GM23338 (cell line): ENCODE data around the gene RRP36.

Experiments used
- CREB1 ChIP-seq: fragments of 250-450 bp; sonication (Bioruptor Pico); IDR thresholded peaks from 2 replicates; pipeline ENCODE4 v1.5.0; 2020; ENCODE audit warnings: low read depth, mild to moderate bottlenecking, moderate library complexity
- EZH2 ChIP-seq: fragments of 200-600 bp; sonication (generic); IDR thresholded peaks from one replicate; pipeline ENCODE4 v1.8.0; 2017; ENCODE audit warnings: antibody characterized with exemption, mild to moderate bottlenecking, low read depth; ENCODE audit not compliant: unreplicated experiment
- EZH2phosphoT487 ChIP-seq: fragments of 200-600 bp; sonication (generic); IDR thresholded peaks from one replicate; pipeline ENCODE4 v1.8.1; 2018; ENCODE audit warnings: antibody characterized with exemption; ENCODE audit not compliant: unreplicated experiment
- JUNB ChIP-seq: IDR thresholded peaks from one replicate; pipeline ENCODE4 v1.6.1; 2016; ENCODE audit warnings: antibody characterized with exemption; ENCODE audit not compliant: unreplicated experiment
- NANOG ChIP-seq: IDR thresholded peaks from 2 replicates; pipeline ENCODE4 v1.6.1; 2016; ENCODE audit warnings: antibody characterized with exemption, borderline replicate concordance
- POLR2AphosphoS5 ChIP-seq: IDR thresholded peaks from 2 replicates; pipeline ENCODE4 v1.6.1; 2016; ENCODE audit warnings: antibody characterized with exemption, low read depth
- STAT1 ChIP-seq: IDR thresholded peaks from one replicate; pipeline ENCODE4 v1.6.1; 2016; ENCODE audit warnings: antibody characterized with exemption; ENCODE audit not compliant: unreplicated experiment
- ZNF114 ChIP-seq: fragments of 250-450 bp; sonication (Bioruptor Pico); IDR thresholded peaks from 2 replicates; pipeline ENCODE4 v1.5.0; 2020; ENCODE audit warnings: mild to moderate bottlenecking, moderate library complexity
- ZNF331 ChIP-seq: fragments of 250-450 bp; sonication (Bioruptor Pico); IDR thresholded peaks from 2 replicates; pipeline ENCODE4 v1.5.0; 2020; ENCODE audit warnings: low read depth, mild to moderate bottlenecking, moderate library complexity
- TF ChIP-seq, protein P1 (sequence below), 2 experiments: fragments of 200-600 bp in 1 of 2; sonication (generic) in 1 of 2; conservative IDR thresholded peaks; 2 replicates each; pipeline versions ENCODE4 v1.5.1 to v1.6.1; 2016 to 2017; ENCODE audit warnings: antibody characterized with exemption in 2 of 2, low read depth in 2 of 2, mild to moderate bottlenecking in 2 of 2, moderate library complexity in 1 of 2
- TF ChIP-seq, protein P2 (sequence below): IDR thresholded peaks from one replicate; pipeline ENCODE4 v1.6.1; 2018; ENCODE audit warnings: antibody characterized with exemption; ENCODE audit not compliant: unreplicated experiment
- TF ChIP-seq, protein P3 (sequence below): IDR thresholded peaks from 2 replicates; pipeline ENCODE4 v1.6.1; 2016; ENCODE audit warnings: antibody characterized with exemption
- TF ChIP-seq, protein P4 (sequence below): fragments of 250-450 bp; sonication (Bioruptor Pico); IDR thresholded peaks from 2 replicates; pipeline ENCODE4 v1.5.0; 2020; ENCODE audit warnings: mild to moderate bottlenecking, moderate library complexity

DNA sequence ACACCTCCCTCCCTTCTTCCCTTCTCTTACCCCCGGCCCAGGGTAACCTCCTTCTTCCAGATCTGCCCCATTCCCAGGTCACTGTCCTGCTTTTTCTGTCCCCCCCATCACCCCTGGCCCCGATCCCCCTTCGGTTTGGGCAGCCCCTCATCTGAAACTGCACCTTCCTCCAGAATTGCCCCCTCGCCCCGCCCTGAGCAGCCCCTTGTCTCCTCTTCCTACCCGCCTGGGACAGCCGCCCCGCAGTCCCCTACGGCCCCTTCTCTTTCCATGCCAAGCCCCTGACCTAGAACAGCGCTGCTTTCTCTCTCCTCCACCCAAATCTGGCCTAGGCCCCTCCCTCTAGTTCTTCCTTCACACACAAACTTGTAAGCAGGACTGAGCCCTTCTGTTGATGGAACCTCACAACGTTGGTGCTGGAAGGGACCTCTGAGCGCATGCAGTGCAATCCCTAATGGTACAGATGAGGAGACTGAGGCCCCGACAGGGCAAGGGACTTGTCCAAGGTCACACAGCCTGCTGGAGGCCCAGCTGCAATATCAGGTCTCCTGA lies 36.4 kb upstream of the RRP36 start:
- TF ChIP-seq, protein P1, sequence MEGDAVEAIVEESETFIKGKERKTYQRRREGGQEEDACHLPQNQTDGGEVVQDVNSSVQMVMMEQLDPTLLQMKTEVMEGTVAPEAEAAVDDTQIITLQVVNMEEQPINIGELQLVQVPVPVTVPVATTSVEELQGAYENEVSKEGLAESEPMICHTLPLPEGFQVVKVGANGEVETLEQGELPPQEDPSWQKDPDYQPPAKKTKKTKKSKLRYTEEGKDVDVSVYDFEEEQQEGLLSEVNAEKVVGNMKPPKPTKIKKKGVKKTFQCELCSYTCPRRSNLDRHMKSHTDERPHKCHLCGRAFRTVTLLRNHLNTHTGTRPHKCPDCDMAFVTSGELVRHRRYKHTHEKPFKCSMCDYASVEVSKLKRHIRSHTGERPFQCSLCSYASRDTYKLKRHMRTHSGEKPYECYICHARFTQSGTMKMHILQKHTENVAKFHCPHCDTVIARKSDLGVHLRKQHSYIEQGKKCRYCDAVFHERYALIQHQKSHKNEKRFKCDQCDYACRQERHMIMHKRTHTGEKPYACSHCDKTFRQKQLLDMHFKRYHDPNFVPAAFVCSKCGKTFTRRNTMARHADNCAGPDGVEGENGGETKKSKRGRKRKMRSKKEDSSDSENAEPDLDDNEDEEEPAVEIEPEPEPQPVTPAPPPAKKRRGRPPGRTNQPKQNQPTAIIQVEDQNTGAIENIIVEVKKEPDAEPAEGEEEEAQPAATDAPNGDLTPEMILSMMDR (conservative IDR thresholded peaks at IDR 0.05; ENCODE audit: low read depth in 2 of 2), result no peak
- TF ChIP-seq POLR2AphosphoS5 (no peak), EZH2 (no peak), CREB1 (CRISPR knock-in tag) (no peak), NANOG (no peak), ZNF114 (CRISPR knock-in tag) (no peak), EZH2phosphoT487 (no peak), STAT1 (no peak), JUNB (no peak), ZNF331 (CRISPR knock-in tag) (no peak)
- TF ChIP-seq, protein P2, sequence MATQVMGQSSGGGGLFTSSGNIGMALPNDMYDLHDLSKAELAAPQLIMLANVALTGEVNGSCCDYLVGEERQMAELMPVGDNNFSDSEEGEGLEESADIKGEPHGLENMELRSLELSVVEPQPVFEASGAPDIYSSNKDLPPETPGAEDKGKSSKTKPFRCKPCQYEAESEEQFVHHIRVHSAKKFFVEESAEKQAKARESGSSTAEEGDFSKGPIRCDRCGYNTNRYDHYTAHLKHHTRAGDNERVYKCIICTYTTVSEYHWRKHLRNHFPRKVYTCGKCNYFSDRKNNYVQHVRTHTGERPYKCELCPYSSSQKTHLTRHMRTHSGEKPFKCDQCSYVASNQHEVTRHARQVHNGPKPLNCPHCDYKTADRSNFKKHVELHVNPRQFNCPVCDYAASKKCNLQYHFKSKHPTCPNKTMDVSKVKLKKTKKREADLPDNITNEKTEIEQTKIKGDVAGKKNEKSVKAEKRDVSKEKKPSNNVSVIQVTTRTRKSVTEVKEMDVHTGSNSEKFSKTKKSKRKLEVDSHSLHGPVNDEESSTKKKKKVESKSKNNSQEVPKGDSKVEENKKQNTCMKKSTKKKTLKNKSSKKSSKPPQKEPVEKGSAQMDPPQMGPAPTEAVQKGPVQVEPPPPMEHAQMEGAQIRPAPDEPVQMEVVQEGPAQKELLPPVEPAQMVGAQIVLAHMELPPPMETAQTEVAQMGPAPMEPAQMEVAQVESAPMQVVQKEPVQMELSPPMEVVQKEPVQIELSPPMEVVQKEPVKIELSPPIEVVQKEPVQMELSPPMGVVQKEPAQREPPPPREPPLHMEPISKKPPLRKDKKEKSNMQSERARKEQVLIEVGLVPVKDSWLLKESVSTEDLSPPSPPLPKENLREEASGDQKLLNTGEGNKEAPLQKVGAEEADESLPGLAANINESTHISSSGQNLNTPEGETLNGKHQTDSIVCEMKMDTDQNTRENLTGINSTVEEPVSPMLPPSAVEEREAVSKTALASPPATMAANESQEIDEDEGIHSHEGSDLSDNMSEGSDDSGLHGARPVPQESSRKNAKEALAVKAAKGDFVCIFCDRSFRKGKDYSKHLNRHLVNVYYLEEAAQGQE, result no peak
- TF ChIP-seq, protein P3, sequence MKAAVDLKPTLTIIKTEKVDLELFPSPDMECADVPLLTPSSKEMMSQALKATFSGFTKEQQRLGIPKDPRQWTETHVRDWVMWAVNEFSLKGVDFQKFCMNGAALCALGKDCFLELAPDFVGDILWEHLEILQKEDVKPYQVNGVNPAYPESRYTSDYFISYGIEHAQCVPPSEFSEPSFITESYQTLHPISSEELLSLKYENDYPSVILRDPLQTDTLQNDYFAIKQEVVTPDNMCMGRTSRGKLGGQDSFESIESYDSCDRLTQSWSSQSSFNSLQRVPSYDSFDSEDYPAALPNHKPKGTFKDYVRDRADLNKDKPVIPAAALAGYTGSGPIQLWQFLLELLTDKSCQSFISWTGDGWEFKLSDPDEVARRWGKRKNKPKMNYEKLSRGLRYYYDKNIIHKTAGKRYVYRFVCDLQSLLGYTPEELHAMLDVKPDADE, result no peak
- TF ChIP-seq, protein P4, sequence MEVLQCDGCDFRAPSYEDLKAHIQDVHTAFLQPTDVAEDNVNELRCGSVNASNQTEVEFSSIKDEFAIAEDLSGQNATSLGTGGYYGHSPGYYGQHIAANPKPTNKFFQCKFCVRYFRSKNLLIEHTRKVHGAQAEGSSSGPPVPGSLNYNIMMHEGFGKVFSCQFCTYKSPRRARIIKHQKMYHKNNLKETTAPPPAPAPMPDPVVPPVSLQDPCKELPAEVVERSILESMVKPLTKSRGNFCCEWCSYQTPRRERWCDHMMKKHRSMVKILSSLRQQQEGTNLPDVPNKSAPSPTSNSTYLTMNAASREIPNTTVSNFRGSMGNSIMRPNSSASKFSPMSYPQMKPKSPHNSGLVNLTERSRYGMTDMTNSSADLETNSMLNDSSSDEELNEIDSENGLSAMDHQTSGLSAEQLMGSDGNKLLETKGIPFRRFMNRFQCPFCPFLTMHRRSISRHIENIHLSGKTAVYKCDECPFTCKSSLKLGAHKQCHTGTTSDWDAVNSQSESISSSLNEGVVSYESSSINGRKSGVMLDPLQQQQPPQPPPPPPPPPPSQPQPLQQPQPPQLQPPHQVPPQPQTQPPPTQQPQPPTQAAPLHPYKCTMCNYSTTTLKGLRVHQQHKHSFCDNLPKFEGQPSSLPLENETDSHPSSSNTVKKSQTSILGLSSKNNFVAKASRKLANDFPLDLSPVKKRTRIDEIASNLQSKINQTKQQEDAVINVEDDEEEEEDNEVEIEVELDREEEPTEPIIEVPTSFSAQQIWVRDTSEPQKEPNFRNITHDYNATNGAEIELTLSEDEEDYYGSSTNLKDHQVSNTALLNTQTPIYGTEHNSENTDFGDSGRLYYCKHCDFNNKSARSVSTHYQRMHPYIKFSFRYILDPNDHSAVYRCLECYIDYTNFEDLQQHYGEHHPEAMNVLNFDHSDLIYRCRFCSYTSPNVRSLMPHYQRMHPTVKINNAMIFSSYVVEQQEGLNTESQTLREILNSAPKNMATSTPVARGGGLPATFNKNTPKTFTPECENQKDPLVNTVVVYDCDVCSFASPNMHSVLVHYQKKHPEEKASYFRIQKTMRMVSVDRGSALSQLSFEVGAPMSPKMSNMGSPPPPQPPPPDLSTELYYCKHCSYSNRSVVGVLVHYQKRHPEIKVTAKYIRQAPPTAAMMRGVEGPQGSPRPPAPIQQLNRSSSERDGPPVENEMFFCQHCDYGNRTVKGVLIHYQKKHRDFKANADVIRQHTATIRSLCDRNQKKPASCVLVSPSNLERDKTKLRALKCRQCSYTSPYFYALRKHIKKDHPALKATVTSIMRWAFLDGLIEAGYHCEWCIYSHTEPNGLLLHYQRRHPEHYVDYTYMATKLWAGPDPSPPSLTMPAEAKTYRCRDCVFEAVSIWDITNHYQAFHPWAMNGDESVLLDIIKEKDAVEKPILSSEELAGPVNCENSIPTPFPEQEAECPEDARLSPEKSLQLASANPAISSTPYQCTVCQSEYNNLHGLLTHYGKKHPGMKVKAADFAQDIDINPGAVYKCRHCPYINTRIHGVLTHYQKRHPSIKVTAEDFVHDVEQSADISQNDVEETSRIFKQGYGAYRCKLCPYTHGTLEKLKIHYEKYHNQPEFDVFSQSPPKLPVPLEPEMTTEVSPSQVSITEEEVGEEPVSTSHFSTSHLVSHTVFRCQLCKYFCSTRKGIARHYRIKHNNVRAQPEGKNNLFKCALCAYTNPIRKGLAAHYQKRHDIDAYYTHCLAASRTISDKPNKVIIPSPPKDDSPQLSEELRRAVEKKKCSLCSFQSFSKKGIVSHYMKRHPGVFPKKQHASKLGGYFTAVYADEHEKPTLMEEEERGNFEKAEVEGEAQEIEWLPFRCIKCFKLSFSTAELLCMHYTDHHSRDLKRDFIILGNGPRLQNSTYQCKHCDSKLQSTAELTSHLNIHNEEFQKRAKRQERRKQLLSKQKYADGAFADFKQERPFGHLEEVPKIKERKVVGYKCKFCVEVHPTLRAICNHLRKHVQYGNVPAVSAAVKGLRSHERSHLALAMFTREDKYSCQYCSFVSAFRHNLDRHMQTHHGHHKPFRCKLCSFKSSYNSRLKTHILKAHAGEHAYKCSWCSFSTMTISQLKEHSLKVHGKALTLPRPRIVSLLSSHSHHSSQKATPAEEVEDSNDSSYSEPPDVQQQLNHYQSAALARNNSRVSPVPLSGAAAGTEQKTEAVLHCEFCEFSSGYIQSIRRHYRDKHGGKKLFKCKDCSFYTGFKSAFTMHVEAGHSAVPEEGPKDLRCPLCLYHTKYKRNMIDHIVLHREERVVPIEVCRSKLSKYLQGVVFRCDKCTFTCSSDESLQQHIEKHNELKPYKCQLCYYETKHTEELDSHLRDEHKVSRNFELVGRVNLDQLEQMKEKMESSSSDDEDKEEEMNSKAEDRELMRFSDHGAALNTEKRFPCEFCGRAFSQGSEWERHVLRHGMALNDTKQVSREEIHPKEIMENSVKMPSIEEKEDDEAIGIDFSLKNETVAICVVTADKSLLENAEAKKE (CRISPR knock-in tag), result no peak
